Measurements from ENCODE around the gene LGALS7B. TPM values are rescaled to one million over a fixed set of nuclear protein-coding genes. Genes with fewer than 3 reads are reported as not detected.

The LGALS7B gene
- polyA plus RNA-seq, 3 donors = not detected

DNA sequence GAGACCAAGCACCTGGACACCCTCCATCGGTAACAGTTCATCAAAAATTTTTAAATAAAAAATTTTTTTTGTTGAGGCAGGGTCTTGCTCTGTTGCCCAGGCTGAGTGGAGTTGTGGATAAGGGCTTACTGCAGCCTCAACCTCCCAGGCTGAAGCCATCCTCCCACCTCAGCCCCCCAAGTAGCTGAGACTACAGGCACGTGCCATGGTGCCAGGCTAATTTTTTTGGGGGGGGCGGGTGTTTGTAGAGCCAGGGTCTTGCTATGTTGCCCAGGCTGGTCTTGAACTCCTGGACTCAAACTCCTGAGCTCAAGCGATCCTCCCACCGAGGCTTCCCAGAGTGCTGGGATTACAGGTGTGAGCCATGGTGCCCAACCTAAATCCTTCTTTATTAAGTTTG is 4.7 kb downstream of the LGALS7B start:
- no peaks in the 10 kb centered on the region for H3K79me2 ChIP-seq (ENCODE audit: insufficient read depth, low read length)
- Mint-ChIP-seq H3K27ac (no peak overlapping the region), H3K4me1 (peaks cover 7% of the 10 kb centered on the region), H3K36me3 (no peaks in the 10 kb centered on the region), H3K27me3 (ENCODE audit: low read depth in 3 of 3) (peaks cover 0 to 10% (median 3%) of the 10 kb centered on the region in 3 donors), H3K9me3 (peaks cover 0 to 10% (median 1%) of the 10 kb centered on the region in 7 donors), H3K4me3 (no peak overlapping the region)
- H3K4me3 ChIP-seq (replicated peaks in 1 of 3; ENCODE audit: low read depth in 2 of 3, low read length in 3 of 3) = no peak overlapping the region
- H4K20me1 ChIP-seq (ENCODE audit: insufficient read depth, low read length) = no peaks in the 10 kb centered on the region
- H3K9ac ChIP-seq (ENCODE audit: insufficient read depth, low read length, poor library complexity, severe bottlenecking) = no peak overlapping the region
- TF ChIP-seq, protein P1, sequence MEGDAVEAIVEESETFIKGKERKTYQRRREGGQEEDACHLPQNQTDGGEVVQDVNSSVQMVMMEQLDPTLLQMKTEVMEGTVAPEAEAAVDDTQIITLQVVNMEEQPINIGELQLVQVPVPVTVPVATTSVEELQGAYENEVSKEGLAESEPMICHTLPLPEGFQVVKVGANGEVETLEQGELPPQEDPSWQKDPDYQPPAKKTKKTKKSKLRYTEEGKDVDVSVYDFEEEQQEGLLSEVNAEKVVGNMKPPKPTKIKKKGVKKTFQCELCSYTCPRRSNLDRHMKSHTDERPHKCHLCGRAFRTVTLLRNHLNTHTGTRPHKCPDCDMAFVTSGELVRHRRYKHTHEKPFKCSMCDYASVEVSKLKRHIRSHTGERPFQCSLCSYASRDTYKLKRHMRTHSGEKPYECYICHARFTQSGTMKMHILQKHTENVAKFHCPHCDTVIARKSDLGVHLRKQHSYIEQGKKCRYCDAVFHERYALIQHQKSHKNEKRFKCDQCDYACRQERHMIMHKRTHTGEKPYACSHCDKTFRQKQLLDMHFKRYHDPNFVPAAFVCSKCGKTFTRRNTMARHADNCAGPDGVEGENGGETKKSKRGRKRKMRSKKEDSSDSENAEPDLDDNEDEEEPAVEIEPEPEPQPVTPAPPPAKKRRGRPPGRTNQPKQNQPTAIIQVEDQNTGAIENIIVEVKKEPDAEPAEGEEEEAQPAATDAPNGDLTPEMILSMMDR (IDR thresholded peaks at IDR 0.05) = no peak
- H3K4me2 ChIP-seq (replicated peaks; ENCODE audit: extremely low read depth, low read length, poor library complexity, severe bottlenecking) = no peak overlapping the region
- no peaks in the 10 kb centered on the region for H3K27me3 ChIP-seq (ENCODE audit: control insufficient read depth in 2 of 2, insufficient read depth in 2 of 2, low read length in 2 of 2)
- H3K4me1 ChIP-seq (ENCODE audit: control insufficient read depth in 1 of 2, insufficient read depth in 2 of 2, low read length in 2 of 2) = peaks cover 9% of the 10 kb centered on the region in 2 donors
- intact Hi-C loops (cut with micrococcal nuclease) = no loop called here
- no peak overlapping the region for H2AFZ ChIP-seq (ENCODE audit: insufficient read depth, low read depth, low read length, poor library complexity, severe bottlenecking)
- no peaks in the 10 kb centered on the region for H3K36me3 ChIP-seq (replicated peaks in 1 of 2; ENCODE audit: control insufficient read depth in 1 of 2, insufficient read depth in 2 of 2, low read length in 2 of 2)
- no peaks in the 10 kb centered on the region for H3K9me3 ChIP-seq (replicated peaks in 1 of 2; ENCODE audit: control insufficient read depth in 1 of 2, insufficient read depth in 1 of 2, low read length in 2 of 2)
- WGBS (ENCODE audit: insufficient coverage) = 100% methylated on average over 1 of the region's 5 CpGs
- DNase-seq = no peak
- H3K27ac ChIP-seq (ENCODE audit: low read depth in 1 of 2, low read length in 2 of 2) = no peak overlapping the region

DNA sequence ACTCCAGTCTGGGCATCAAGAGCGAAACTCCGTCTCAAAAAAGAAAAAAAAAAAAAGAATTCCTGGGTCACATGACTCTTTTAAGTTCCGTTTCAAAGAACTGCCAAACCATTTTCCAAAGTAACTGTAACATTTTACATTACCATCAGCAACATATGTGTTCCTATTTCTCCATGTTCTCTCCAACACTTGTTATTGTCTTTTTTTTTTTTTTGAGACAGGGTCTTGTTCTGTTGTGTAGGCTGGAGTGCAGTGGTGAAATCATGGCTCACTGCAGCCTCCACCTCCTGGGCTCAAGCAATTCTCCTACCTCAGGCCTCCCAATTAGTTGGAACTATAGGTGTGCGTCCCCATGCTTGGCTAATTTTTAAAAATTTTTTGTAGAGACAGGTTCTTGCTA is 6.5 kb downstream of the LGALS7B start:
- H3K27me3 Mint-ChIP-seq (ENCODE audit: low read depth in 3 of 3) = peaks cover 0 to 11% (median 3%) of the 10 kb centered on the region in 3 donors
- intact Hi-C loops (cut with micrococcal nuclease) = no loop called here
- DNase-seq = no peak
- Histone ChIP-seq H3K36me3 (replicated peaks in 1 of 2; ENCODE audit: control insufficient read depth in 1 of 2, insufficient read depth in 2 of 2, low read length in 2 of 2) (no peaks in the 10 kb centered on the region), H4K20me1 (ENCODE audit: insufficient read depth, low read length) (no peaks in the 10 kb centered on the region), H3K9ac (ENCODE audit: insufficient read depth, low read length, poor library complexity, severe bottlenecking) (no peak overlapping the region), H3K4me3 (replicated peaks in 1 of 3; ENCODE audit: low read depth in 2 of 3, low read length in 3 of 3) (no peak overlapping the region), H3K79me2 (ENCODE audit: insufficient read depth, low read length) (no peaks in the 10 kb centered on the region), H3K27ac (ENCODE audit: low read depth in 1 of 2, low read length in 2 of 2) (no peak overlapping the region), H3K9me3 (replicated peaks in 1 of 2; ENCODE audit: control insufficient read depth in 1 of 2, insufficient read depth in 1 of 2, low read length in 2 of 2) (no peaks in the 10 kb centered on the region), H3K4me2 (replicated peaks; ENCODE audit: extremely low read depth, low read length, poor library complexity, severe bottlenecking) (no peak overlapping the region), H3K27me3 (ENCODE audit: control insufficient read depth in 2 of 2, insufficient read depth in 2 of 2, low read length in 2 of 2) (no peaks in the 10 kb centered on the region), H3K4me1 (ENCODE audit: control insufficient read depth in 1 of 2, insufficient read depth in 2 of 2, low read length in 2 of 2) (peaks cover 9% of the 10 kb centered on the region in 2 donors), H2AFZ (ENCODE audit: insufficient read depth, low read depth, low read length, poor library complexity, severe bottlenecking) (no peak overlapping the region)
- TF ChIP-seq, protein P1 (IDR thresholded peaks at IDR 0.05) = no peak
- H3K4me1 Mint-ChIP-seq = peaks cover 7% of the 10 kb centered on the region
- H3K4me3 Mint-ChIP-seq = no peak overlapping the region
- peaks cover 0 to 10% (median 1%) of the 10 kb centered on the region in 7 donors for H3K9me3 Mint-ChIP-seq
- 100% methylated on average over 2 of the region's 4 CpGs for WGBS (ENCODE audit: insufficient coverage)
- no peak overlapping the region for H3K27ac Mint-ChIP-seq
- no peaks in the 10 kb centered on the region for H3K36me3 Mint-ChIP-seq

All from CD14-positive monocyte (primary cell).